GM19324 (cell line): Measurements from ENCODE around the gene XCL2.

Experiments used
- ATAC-seq: cut with Tn5 transposase; IDR thresholded peaks from one replicate; pipeline ENCODE4 v1.9.1; 2021; ENCODE audit warnings: mild to moderate bottlenecking, moderate library complexity; ENCODE audit not compliant: unreplicated experiment, low FRiP score

Gene XCL2

GRCh38 chr1:168518813-168519212 is 25.0 kb downstream of the XCL2 start:
- ATAC-seq, result no peak

GRCh38 chr1:168518201-168518689 is 25.6 kb downstream of the XCL2 start:
- no peak for ATAC-seq

- no peak for ATAC-seq
Observed at GRCh38 chr1:168514455-168514854, 29.3 kb downstream of the XCL2 start.

- no peak for ATAC-seq
Observed at GRCh38 chr1:168513656-168514404, 30.0 kb downstream of the XCL2 start.

GRCh38 chr1:168512864-168513595 is 30.8 kb downstream of the XCL2 start:
- no peak for ATAC-seq

- ATAC-seq, result peak; percentile 67
Observed at GRCh38 chr1:168509875-168510791, 33.7 kb downstream of the XCL2 start.

GRCh38 chr1:168509210-168509609 is 34.6 kb downstream of the XCL2 start:
- ATAC-seq, result no peak

- ATAC-seq, result no peak
Observed at GRCh38 chr1:168507828-168508227, 36.0 kb downstream of the XCL2 start.

- no peak for ATAC-seq
Observed at GRCh38 chr1:168507231-168507630, 36.6 kb downstream of the XCL2 start.

GRCh38 chr1:168506204-168506819 is 37.5 kb downstream of the XCL2 start:
- ATAC-seq, result no peak

GRCh38 chr1:168505006-168505405 is 38.8 kb downstream of the XCL2 start:
- ATAC-seq, result no peak

GRCh38 chr1:168504064-168504837 is 39.5 kb downstream of the XCL2 start:
- ATAC-seq, result no peak

GRCh38 chr1:168499688-168500049 is 44.1 kb downstream of the XCL2 start:
- ATAC-seq, result no peak

GRCh38 chr1:168498956-168499687 is 44.7 kb downstream of the XCL2 start:
- no peak for ATAC-seq

- no peak for ATAC-seq
Observed at GRCh38 chr1:168498159-168498631, 45.6 kb downstream of the XCL2 start.

GRCh38 chr1:168497376-168497950 is 46.3 kb downstream of the XCL2 start:
- no peak for ATAC-seq

- no peak for ATAC-seq
Observed at GRCh38 chr1:168491527-168492164, 52.2 kb downstream of the XCL2 start.
